ENCODE results near the gene TMEM14C. TPM values are rescaled to one million over a fixed set of nuclear protein-coding genes. Genes with fewer than 3 reads are reported as not detected.

The TMEM14C gene
- 77.5 TPM for total RNA-seq

- peak; percentile 99 for DNase-seq
Observed at GRCh38 chr6:10722820-10723566, at the start of gene TMEM14C. Gene TMEM14C, plus strand, starts transcription at chr6:10723070. Its CDS starts 1,544 bp downstream, at chr6:10724614.

- DNase-seq: no peak
Observed at GRCh38 chr6:10676403-10676802, 46.5 kb upstream of the TMEM14C start.

DNA sequence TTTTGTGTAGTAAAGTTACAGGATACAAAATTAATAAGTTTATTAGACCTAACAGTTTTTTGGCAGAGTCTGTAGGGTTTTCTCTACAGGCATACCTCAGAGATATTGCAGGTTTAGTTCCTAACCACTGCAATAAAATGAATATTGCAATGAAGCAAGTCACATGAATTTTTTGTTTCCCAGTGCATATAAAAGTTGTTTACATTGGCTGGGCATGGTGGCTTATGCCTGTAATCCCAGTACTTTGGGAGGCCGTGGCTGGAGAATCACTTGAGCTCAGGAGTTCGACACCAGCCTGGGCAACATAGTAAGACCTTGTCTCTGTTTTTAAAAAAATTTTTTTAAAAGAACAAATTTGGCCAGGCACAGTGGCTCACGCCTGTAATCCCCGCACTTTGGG is 44.4 kb upstream of the TMEM14C start:
- no peak for DNase-seq

DNA sequence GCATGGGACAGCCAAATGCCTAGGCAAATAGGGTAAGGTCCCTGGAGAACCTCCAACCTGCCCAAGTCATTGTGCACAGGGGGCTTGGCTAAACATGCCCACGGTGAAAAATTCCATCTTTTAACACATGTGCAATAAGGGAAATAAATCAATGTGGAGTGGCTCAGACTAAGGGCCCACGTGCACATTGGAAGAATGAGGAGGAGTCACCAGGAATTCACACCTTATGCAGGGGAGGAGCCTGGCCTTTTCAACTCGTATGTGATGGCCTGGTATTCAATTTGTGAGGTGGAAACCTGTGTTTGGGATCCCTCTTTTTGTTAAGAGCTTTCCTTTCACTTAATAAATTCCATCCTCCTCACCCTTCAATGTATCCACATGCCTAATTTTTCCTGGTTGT is 41.1 kb upstream of the TMEM14C start:
- DNase-seq: no peak

- no peak for DNase-seq
Observed at GRCh38 chr6:10682355-10682988, 40.4 kb upstream of the TMEM14C start.

DNA sequence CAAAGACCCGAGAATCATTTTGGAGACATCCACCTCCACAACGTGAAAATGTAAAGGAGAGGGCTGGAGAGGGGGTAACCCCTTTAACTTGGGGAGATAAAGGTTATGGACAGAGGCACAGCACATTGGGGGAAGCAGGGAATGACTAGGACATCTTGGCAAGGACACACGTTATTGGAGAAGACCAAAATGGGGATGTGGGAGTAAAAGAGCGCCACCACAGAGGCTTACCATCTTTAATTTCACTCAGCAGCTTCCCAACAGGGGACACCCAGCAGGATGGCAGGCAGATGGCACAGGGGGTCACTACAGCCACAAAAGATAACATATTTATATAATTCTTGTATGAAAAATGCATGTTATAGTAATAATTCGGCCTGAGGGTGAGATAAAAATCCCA is 38.3 kb upstream of the TMEM14C start:
- DNase-seq: no peak

- no peak for DNase-seq
Observed at GRCh38 chr6:10685092-10685915, 37.6 kb upstream of the TMEM14C start.

- DNase-seq: no peak
Observed at GRCh38 chr6:10686901-10687300, 36.0 kb upstream of the TMEM14C start.

DNA sequence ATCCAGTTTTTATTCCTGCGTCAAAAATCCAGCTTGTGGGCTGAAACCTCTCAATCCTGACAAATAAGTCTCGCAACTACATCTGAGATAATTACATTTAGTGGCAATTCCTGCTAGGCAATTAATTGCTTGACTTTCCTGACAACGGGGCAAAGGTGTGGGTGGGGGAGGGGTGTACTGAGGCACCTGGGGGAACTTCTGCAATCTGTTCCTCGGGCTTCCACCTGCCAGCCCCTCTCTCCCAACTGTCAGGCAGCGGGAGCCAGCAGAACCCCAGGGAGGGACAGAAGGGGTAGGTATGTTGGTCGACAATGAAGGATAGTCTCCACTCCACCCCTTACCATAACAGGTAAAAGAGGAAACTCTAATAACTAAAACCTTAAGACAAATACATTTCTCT is 35.3 kb upstream of the TMEM14C start:
- DNase-seq: no peak

DNA sequence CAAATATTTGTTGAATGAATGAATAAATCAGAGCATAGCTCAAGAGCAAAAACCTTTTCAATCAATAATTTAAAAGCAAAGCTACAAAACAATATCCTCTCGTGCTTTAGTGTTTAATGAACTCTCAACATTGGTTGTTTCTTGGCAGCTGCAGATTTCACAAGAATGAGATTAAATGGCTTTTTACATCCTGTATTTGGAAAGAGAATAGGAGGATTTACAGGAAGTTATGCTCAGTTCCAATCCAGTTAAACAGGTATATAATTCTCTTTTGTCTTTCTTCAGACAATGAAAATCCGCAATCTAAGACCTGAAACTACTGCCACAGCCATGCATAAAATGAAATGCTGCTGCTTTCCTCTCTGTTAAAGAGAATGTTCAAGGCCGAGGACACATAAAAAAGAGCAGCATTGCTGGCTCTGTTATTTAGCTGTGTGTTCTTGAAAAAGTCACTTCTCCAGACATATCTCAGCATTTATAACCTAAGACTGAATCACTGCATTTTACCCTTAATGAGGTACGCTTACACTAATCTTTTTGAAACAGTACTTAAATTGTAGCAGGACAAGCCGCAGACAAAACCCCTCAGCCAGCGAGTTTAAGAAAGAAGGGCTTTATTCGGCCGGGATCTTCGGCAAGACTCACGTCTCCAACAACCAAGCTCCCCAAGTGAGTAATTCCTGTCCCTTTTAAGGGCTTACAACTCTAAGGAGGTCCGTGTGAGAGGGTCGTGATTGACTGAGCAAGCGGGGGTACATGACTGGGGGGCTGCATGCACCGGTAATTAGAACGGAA is 32.0 kb upstream of the TMEM14C start:
- DNase-seq: peak; percentile 23

DNA sequence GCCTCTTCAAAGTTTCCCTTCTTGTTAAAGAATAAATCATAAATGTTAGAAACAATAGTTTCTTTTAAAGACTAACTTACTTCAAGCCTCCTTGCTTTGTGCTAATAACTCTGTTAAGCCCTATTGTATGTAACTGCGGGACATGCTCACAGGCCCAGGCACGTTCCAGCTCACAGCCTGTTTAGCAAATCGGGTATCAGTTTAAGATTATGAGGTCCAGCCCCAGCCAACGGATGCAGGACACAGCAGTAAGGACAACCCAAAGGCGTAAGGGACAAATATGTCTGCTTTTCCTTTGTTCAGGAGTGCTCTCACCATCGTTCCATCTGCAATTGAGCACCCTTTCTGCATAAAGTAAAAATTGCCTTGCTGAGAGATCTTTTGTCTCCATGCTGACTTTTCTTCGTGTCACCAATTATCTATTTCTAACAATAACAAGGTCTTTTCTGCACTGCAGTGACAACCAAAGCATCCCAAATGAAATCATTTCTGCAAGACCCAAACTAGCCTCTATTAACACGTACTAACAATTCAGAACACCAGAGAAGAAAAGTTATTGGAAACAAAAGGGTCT is 29.8 kb upstream of the TMEM14C start:
- peak; percentile 8 for DNase-seq

GRCh38 chr6:10694302-10695085 is 28.4 kb upstream of the TMEM14C start, which contains the start of the genes C6orf52 and PAK1IP1:
Gene C6orf52, minus strand, starts transcription at chr6:10694616. Its CDS starts 7,066 bp downstream, at chr6:10687550.
Gene PAK1IP1, plus strand, starts transcription at chr6:10694972. Its CDS starts 14 bp downstream, at chr6:10694986.
- DNase-seq: peak; percentile 98

GRCh38 chr6:10695086-10695657 is 27.7 kb upstream of the TMEM14C start:
- no peak for DNase-seq

DNA sequence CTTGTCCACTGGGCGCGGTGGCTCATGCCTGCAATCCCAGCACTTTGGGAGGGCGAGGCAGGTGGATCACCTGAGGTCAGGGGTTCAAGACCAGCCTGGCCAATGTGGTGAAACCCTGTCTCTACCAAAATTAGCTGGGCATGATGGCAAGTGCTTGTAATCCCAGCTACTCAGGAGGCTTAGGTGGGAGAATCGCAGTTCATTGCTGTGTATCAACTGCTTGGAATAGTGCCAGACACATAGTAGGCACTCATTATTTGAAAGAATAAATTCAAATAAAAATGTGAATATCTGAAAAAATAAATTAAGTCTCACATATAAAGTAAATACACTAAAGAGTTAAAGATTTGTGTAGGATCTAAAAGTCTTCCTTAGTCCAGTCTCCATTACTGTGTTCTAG is 26.2 kb upstream of the TMEM14C start:
- no peak for DNase-seq

DNA sequence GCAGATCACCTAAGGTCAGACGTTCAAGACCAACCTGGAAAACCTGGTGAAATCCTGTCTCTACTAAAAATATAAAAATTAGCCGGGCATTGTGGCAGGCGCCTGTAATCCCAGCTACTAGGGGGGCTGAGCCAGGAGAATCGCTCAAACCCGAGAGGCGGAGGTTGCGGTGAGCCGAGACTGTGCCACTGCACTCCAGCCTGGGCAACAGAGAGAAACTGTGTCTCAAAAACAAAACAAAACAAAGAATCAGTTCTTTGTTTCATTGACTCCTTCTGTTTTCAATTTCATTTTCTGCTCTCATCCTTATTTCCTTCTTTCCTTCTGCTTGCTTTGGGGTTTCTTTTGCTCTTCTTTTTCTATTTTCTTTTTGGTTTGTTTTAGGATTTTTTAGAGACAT is 8.9 kb upstream of the TMEM14C start:
- no peak for DNase-seq

- no peak for DNase-seq
Observed at GRCh38 chr6:10719296-10719963, 3.4 kb upstream of the TMEM14C start.

- peak; percentile 61 for DNase-seq
Observed at GRCh38 chr6:10719964-10720264, 3.0 kb upstream of the TMEM14C start.

DNA sequence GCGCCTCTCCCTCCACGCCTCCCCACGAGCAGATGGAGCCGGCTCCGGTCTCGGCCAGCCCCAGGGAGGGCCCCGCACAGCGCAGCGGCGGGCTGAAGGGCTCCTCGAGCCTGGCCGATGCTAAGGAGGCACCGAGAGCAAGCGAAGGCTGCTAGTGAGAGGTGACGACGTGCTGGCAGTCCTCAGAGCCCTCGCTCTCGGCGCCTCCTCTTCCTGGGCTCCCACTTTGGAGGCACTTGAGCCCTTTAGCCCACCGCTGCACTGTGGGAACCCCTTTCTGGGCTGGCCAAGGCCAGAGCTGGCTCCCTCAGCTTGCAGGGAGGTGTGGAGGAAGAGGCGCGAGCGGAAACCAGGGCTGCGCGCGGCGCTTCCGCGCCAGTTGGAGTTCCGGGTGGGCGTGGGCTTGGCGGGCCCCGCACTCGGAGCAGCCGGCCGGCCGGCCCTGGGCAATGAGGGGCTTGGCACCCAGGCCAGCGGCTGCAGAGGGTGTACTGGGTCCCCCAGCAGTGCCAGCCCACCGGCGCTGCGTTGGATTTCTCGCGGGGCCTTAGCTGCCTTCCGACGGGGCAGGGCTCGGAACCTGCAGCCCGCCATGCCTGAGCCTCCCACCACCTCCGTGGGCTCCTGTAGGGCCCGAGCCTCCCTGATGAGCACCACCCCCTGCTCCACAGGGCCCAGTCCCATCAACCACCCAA is 2.5 kb upstream of the TMEM14C start:
- peak; percentile 58 for DNase-seq

All from tongue (tissue), 2 donors.